Measurements from ENCODE around the gene GNG13.
"Not testable (repeated sequence)": the region's sequence is repeated elsewhere in the genome, so short reads cannot be mapped to it uniquely, and the experiment has no call there.

The GNG13 gene, protein sequence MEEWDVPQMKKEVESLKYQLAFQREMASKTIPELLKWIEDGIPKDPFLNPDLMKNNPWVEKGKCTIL

DNA sequence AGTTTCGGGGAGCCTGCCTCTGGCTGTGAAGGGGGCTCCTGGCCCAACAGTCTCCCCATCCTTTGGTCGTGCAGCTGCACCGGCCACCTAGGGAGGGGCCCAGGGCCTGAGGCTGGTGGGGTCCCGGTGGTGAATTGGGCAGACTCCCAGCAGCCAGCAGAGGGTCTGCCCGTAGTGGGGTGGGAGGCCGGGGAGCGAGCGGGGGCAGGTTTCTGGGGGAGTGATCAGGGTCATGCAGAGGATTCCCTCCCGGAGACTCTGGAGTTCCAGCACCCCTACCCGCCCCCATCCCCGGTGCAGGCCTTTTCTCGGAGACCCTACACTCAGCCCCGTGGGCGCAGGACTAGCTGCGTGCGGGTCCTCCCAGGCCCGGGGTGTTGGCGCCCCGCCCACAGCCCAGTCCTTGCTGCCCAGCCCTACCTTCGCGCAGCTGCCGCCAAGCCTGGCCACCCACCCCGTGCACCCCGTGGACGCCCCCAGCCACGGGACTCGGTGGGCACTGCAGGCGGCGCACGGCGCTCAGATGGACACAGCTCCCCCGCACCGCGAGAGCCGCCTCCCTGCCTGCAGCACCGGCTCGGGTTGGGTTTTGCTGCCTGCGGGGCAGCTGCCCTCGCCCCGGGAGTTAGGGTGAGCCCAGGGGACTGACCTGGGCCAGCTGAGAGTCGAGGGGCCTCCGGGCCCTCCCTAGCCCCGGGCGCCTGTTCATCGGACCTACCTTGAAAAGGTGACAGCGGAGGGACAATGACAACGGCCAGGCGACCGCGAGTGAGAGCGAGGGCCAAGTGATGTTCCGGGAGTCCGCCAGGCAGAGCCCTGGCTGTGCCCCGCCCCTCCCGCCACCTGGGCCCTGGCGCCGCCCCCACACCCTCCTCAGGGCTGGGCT lies at the start of gene GNG13:
GNG13 (minus strand) TSS at position 787 of the 886 bp plus-strand sequence. CDS start 1,657 bp downstream, outside the sequence.
- DNase-seq: peak in 1 of 2 experiments; percentile 13

- DNase-seq: no peak
These were observed 48.1 kb upstream of the GNG13 start for GRCh38 chr16:848510-849253.

DNA sequence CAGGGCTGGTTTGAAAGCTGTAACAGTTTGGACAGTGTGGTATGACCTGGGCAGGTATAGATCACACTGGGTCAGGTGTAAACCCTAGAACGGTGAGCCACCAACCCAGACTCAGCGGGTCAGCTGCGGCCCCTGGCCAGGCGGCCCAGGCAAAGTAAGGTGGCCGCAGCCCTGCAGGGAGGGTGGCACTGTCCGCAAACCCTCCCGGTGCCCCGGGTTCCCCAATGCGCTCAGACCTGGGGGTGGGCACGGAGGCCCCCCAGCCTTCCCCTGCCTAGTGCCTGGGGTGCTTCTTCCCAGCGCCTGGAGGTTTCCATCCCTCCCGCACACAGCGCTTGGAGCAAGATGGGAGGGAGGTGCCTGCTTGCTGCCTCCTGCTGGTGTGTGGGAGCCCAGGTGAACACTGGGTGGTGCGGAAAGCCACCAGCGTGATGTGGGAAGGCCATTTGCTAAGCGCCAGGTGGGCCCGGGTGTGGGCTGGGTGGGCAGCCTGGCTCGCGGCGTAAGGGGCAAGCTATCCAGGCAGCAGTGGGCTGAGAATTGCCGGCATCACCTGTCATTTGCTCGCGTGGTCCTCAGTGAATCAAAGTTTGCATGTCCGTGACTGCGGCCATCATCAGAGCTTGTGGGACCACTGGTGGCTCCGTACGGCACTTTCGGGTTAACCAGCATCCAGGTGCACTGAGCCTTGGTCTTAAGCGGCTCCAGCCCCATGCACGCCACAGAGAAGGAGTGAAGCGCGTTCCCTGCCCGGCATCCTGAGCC lies 47.3 kb upstream of the GNG13 start:
- no peak for DNase-seq

GRCh38 chr16:847151-847550 lies 46.6 kb upstream of the GNG13 start:
- no peak for DNase-seq

DNA sequence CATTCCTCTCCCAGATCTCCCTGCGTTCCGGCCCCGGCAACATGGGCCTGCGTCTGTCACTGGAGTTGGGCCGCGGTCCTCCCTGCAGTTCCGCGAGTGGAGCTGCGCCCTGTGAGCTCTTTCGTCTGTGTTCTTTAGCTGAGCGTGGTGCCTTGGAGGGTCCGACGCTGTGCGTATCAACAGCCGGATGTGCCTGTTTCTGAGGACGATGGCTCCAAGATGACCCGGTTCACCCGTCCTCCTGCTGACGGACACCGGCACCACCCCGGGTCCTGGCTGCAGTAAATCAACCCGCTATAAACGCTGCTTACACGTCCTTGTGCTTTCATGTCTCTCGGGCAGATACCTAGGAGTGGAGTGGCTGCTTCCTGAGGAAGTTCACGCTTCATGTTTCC lies 44.8 kb upstream of the GNG13 start:
- DNase-seq: no peak

GRCh38 chr16:844638-845350 lies 44.3 kb upstream of the GNG13 start:
- DNase-seq: no peak

DNA sequence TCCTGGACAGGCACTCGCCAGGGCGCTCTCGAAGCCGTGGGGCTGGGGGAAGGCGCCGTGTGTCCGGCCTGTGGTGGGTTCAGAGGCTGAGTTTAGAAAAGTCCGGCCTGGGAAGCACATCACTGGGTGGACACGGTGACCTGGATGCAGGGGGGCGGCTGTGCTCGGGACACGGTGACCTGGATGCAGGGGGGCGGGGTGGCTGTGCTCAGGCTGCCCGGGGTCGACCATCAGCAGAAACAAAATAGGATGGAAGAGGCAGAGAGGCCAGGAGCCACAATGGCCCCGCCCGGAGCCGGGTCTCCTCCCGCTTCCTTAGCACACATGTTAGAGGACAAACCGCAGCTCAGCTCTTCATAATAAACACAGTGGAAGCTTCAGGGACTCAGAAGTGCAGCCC lies 43.2 kb upstream of the GNG13 start:
- no peak for DNase-seq

- no peak for DNase-seq
These were observed 42.4 kb upstream of the GNG13 start for GRCh38 chr16:842711-843560.

DNA sequence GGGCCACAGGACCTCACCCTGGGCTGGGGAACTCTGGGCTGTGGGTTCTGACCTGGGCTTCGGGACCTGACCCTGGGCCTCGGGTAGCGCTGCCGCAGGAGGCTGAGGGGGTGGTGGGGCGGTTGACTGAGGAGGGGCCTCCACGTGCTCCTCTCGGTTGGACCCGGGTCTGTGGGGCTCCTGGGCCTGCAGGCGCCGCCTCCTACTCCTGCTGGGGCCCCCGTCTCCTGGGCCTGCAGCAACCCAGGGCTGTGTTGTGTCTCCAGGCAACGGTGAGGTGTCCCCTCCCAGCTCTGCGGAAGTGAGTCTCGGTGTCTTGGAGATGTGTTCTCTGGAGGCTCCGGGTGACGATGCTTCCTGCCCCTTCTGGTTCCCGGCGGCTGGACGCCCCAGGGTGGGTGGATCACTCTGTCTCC lies 41.5 kb upstream of the GNG13 start:
- no peak for DNase-seq

DNA sequence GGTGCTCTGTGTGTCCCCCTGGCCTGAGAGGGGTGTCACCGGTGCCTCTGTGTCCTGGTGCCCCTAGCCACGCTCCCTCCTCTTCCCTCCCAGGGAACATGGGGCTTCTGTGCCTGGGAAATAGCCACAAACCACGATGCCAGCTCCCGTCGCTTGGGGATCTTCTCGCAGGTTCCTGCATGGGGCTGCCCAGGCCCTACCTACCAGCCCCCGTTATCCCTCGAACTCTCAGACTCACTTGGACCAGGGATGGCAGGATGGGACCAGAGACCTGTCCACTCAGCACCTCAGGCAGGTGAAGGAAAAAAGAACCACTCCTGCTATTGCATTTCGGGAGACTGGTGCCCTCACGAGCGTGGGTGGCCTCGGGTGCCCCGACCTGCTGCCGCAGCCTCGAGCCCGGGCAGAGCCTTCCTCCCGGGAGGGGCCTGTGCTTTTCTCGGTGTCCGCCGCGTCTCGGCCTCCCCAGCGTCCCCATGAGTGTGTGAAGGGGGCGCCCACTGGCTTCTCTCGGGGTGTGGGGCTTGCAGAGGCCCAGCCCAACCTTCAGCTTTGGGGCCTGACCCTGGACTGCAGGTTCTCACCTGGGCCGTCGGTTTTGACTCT lies 41.0 kb upstream of the GNG13 start:
- no peak for DNase-seq

DNA sequence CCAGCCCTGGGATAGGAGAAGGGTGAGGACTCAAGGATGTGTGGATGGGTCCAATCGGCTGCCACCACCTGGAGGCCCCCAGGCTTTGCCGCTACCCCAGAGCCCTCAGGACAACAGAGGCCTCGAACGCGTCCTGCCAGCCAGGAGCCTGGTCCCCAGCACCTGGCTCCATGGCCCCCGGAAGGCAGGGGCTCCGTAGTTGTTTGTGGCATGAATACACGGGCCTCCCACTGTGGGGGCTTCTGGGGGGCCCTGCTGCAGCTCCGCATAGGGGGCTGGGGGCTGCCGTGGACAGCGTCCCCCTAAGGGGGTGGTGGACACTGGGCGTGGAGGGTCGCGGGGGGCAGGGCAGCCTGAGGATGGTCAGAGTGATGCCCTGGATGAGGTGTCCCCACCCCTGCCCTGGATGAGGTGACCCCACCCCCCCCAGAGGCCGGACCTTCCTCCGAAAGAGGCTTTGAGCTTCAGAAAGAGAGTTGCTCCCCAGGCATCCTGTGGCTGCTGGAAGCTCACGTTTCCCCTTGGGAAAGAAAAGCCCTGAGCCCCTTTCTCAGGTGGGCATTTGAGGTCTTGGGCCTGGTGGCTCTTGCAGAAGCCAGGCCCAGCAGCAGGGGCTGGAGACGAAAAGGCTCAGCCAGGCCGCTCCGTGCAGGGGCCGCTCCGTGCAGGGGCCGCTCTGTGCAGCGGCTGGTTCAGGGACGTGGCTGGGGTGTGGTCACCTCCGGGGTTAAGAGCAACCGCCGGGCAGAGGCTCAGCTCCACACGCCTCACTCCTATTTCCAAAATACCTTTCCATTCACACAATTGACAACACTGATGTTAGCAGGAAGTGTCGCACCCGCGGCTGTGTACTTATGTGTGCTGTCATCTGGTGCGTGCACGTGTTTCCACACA lies 40.3 kb upstream of the GNG13 start:
- no peak for DNase-seq

DNA sequence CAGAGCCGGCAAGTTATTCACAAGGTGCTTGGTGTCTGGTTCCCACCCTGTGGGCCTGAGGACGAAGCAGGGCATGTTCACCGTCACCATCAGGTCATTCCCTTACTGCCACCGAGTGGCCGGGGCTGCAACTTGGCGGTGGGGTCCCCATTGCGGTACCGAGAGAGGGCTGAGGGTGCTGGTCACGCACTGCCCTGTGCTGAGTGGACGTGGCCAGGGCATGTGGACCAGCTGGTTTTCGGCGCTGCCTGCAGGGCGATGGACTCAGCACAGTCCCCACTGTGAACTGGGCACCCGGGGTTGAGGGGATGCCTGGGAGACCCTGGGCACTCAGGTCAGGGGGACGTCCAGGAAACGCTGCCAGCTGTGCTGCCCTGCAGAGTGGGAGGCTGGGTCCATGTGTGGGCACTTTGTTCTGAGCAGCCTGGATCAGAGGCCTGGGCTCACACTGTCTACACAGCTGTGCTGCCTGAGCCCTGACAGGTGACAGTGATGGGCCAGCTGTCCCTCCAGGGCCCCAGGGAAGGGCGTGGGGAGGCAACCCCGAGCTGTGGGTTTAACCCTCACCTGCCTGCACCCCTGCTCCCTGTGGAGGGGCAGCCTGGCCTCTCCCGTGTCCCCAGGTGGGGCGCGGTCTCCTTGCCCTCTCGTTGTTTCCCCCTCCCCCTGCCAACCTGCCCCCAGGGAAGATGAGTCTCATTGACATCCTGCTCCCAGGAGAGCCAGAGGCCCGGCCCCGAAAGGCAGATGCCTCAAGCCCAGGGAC lies 39.3 kb upstream of the GNG13 start:
- DNase-seq: no peak

DNA sequence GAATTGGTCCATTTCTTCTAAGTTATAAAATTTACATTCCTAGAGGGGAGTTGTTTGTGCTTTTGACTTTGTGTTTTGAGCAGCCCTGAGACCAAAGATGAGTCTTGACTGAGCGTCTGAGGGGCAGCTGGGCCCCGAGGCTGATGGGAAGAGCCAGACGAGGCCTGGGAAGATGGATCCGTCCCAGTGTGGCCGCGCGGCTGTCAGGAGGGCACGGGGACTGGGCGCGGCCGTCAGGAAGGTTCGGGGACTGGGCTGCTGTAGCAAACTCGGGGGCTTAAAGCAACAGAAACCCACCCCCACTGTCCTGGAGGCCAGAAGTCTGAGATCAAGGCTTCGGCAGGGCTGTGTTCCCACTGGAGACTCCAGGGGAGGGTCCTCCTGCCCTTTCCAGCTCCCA lies 38.2 kb upstream of the GNG13 start:
- DNase-seq: no peak

- DNase-seq: not testable (repeated sequence)
These were observed 36.3 kb upstream of the GNG13 start for GRCh38 chr16:836822-837221.

DNA sequence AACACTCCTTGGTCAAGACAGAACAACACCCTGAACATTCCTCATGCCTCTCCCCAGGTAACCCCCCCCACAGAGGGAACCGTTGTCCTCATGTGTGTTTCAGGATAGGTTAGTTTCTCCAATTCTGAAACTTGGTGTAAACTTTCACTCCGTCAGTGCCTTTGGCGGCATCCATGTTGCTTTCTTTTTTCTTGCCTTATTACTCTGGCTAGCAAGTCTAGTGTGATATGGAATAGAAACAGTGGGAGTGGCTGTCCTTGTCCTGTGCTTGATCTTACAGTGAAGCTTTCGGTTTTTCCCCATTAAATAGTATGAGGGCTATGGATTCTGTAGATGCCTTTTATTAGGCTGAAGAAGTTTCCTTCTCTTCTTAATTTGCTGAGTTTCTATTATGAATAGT lies 35.7 kb upstream of the GNG13 start:
- no peak for DNase-seq

DNA sequence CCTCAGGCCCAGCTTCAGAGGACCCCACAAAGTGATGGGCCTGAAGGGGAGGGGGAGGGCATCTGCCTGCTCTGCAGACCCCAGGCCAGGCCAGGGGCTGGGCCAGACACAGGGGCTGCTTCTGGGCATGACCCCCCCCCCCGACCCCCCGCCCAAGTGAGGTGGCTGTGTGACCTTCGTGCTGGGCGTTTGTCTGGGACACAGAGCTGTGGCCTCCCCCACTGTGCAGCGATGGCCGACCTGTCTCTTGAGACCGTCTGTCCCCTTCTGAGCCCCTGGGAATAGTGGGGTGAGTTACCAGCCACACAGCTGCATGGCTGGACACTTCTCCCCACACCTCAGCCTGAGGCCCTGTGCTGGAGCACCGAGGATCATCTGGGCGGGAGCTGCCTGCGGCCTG lies 34.8 kb upstream of the GNG13 start:
- no peak for DNase-seq

GRCh38 chr16:833411-833810 lies 32.9 kb upstream of the GNG13 start:
- no peak for DNase-seq

DNA sequence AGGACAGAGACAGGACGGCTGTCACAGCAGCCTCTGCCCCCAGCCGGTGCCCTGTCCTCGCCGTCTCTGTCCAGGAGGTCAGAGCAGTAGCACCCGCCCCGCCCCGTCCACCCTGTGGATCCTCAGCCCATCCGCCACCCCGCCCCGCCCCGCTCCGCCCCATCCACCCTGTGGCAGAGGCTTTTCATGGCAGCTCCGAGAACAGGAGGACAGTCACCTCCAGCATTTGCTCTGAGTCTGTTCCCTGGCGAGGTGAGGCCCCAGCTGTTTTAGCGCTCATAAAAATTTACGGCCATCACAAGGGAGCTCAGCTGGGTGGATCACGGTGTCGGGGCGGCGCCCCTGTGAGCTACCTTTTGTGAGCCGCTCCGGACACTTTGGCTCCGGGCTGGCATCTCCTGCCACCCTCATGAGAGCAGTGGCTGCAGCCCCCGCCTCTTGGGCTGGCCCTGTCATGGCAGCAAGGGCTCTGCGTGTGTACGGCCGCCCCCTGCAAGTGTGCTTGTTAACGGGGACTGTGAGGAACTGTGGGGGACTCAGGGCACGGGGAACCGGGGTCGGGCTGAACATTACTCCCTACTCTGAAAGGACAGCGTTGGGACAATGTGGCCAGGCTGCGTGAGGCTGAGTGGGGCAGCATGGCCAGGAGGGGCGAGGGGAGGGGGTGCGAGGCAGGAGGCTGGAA lies 32.3 kb upstream of the GNG13 start:
- DNase-seq: no peak
